Measurements from ENCODE around the gene NELFCD.

GRCh38 chr20:58980711-58981627 is at the start of gene NELFCD:
- no peak for TF ChIP-seq FOXM1 (IDR thresholded peaks at IDR 0.05; ENCODE audit: borderline replicate concordance)
- no peak for TF ChIP-seq PKNOX1 (IDR thresholded peaks at IDR 0.05)
- no peak for TF ChIP-seq HDGF (IDR thresholded peaks at IDR 0.05; ENCODE audit: borderline replicate concordance)
- 0 out of 2 replicates have a peak, but pooled peaks have one; percentile 21 for TF ChIP-seq ARNT (IDR thresholded peaks at IDR 0.05)
- TF ChIP-seq ZNF384 (IDR thresholded peaks at IDR 0.05) = no peak
- no peak for TF ChIP-seq CTBP1 (IDR thresholded peaks at IDR 0.05; ENCODE audit: borderline replicate concordance)
- no peak for TF ChIP-seq FOXA1 (IDR thresholded peaks at IDR 0.05)
- TF ChIP-seq ELF4 (IDR thresholded peaks at IDR 0.05) = no peak

All from HEK293T (cell line).